GM12892 (cell line): ENCODE results near the gene UPB1.

ENCODE experiments used
- POLR2A ChIP-seq: IDR thresholded peaks from 2 replicates; pipeline ENCODE4 v1.6.1; 2011; ENCODE audit warnings: low read depth, low read length, control low read depth
- TAF1 ChIP-seq: IDR thresholded peaks from 2 replicates; pipeline ENCODE4 v1.6.1; 2011; ENCODE audit warnings: low read depth, mild to moderate bottlenecking, control low read depth, low read length, borderline replicate concordance

- TF ChIP-seq TAF1 (no peak), POLR2A (no peak)
Observed at GRCh38 chr22:24541681-24542515, 46.8 kb downstream of the UPB1 start.
